Measurements from ENCODE around the gene SHANK2.

SHANK2 gene

GRCh38 chr11:71255323-71255722 lies 2.9 kb upstream of the SHANK2 start:
- H3K9me3 Mint-ChIP-seq = peaks cover 0 to 8% of the 10 kb centered on the region in 2 donors

DNA sequence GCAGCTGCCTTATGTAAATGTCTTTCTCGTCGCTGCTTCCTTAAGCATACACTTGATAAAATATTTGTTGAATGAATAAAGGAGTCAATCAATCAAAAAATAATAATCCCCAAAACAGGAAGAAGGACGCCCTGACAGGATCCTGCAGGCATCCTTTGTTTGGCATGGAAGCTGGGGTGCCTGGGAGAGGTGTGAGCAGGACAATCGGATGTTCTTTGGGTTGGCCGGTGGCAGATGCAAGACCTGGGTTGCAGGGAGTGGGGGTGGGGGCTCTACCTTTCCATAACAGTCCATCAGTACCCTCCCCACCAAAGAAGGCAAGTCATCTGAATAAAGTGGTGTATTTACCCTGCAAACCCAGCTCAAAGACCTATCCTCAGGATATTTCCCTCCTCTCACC lies 1.4 kb upstream of the SHANK2 start:
- no peak for ATAC-seq (replicated peaks)
- no peak for DNase-seq
- Mint-ChIP-seq H3K36me3 (peaks cover 3 to 7% of the 10 kb centered on the region in 2 donors), H3K4me1 (peaks cover 16 to 24% of the 10 kb centered on the region in 2 donors), H3K27ac (no peak overlapping the region), H3K4me3 (no peak overlapping the region), H3K9me3 (peaks cover 0 to 8% of the 10 kb centered on the region in 2 donors), H3K27me3 (peaks cover 47 to 55% of the 10 kb centered on the region in 2 donors)

More at GRCh38 chr11:71255323-71255722, 2.9 kb upstream of the SHANK2 start:
- ATAC-seq (replicated peaks) (no peak), DNase-seq (no peak)
- H3K4me3 Mint-ChIP-seq = no peak overlapping the region
- peaks cover 14 to 16% of the 10 kb centered on the region in 2 donors for H3K4me1 Mint-ChIP-seq
- H3K27me3 Mint-ChIP-seq = peaks cover 33 to 39% of the 10 kb centered on the region in 2 donors
- peaks cover 6 to 7% of the 10 kb centered on the region in 2 donors for H3K36me3 Mint-ChIP-seq
- no peak overlapping the region for H3K27ac Mint-ChIP-seq

GRCh38 chr11:71252770-71253730 lies 673 bp upstream of the SHANK2 start:
- no peak for DNase-seq
- ATAC-seq (replicated peaks) = peak in 1 of 2 donors; percentile 29
- Mint-ChIP-seq H3K9me3 (peaks cover 0 to 4% of the 10 kb centered on the region in 2 donors), H3K27ac (no peak overlapping the region), H3K4me3 (peak overlapping the region; percentile 21 to 39), H3K36me3 (peaks cover 0 to 3% of the 10 kb centered on the region in 2 donors), H3K27me3 (peaks cover 55 to 62% of the 10 kb centered on the region in 2 donors), H3K4me1 (peaks cover 16 to 24% of the 10 kb centered on the region in 2 donors)

GRCh38 chr11:71251761-71252268 lies 562 bp downstream of the SHANK2 start:
- peak; percentile 65 for DNase-seq
- Mint-ChIP-seq H3K4me3 (peak overlapping the region; percentile 80 to 81), H3K9me3 (no peaks in the 10 kb centered on the region), H3K27ac (no peak overlapping the region), H3K36me3 (no peaks in the 10 kb centered on the region), H3K27me3 (peaks cover 60 to 72% of the 10 kb centered on the region in 2 donors), H3K4me1 (peaks cover 16 to 24% of the 10 kb centered on the region in 2 donors)
- ATAC-seq (replicated peaks) = peak; percentile 78 to 86

GRCh38 chr11:71251151-71251721 lies 1.1 kb downstream of the SHANK2 start:
- peaks cover 16 to 24% of the 10 kb centered on the region in 2 donors for H3K4me1 Mint-ChIP-seq
- no peaks in the 10 kb centered on the region for H3K9me3 Mint-ChIP-seq
- DNase-seq (no peak), ATAC-seq (replicated peaks) (peak; percentile 22 to 31)
- H3K27ac Mint-ChIP-seq = peak overlapping the region; percentile 65
- H3K36me3 Mint-ChIP-seq = no peaks in the 10 kb centered on the region
- peak overlapping the region; percentile 73 to 79 for H3K4me3 Mint-ChIP-seq
- peaks cover 60 to 78% of the 10 kb centered on the region in 2 donors for H3K27me3 Mint-ChIP-seq

DNA sequence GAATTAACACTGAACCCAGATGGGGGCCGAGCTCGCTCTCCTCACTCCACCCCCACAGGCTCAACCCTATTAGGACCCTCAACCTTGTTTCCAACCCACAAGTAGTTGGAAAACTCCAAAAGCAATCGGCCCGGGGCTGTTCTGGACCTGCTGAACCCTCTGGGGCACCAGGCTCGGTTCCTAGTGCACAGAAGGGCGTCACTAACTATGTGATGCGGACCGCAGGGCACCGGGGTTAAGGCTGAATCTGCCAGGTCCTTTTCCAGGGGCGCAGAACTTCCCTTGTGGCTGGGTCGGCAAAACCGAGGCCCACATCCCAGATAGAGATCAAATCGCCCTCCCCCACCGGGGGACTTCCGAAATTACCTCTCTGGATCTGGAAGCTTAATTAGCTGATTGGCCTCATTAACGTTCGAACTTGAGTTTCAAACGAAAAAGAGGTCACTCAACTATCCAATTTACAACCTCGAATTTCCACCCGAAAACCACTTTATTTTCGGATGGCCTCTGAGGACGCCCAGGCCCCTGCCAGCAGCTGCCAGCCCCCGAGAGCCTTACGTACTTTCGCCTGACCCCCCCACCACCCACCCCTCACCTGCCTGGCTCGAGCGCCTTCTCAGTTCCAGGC lies 1.7 kb downstream of the SHANK2 start:
- peaks cover 16 to 24% of the 10 kb centered on the region in 2 donors for H3K4me1 Mint-ChIP-seq

DNA sequence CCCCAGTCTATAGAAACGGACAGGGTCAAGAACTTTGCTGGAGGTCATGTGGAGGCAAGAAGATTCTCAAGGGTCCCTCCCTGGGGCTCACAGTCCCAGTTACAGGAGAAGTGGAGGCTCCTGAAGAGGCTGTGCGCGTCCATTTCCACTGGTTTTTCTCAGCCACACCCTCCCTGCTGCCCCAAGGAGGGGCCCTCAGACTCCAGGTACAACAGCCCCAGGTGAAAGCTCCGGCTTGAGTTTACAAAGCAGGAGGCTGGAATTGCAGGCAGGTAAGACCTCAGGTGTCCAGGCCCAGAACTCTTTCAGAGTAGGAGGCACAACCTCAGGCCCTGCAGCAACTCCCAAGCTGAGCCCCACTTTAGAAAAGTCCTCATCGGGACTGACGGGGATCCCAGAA lies 3.1 kb downstream of the SHANK2 start:
- DNase-seq (no peak), ATAC-seq (replicated peaks) (no peak)
- H3K36me3 Mint-ChIP-seq = no peaks in the 10 kb centered on the region
- H3K27me3 Mint-ChIP-seq = peaks cover 58 to 78% of the 10 kb centered on the region in 2 donors
- no peak overlapping the region for H3K27ac Mint-ChIP-seq
- peaks cover 16 to 24% of the 10 kb centered on the region in 2 donors for H3K4me1 Mint-ChIP-seq
- H3K9me3 Mint-ChIP-seq = no peaks in the 10 kb centered on the region
- H3K4me3 Mint-ChIP-seq = no peak overlapping the region

More for the DNA sequence above, 1.7 kb downstream of the SHANK2 start:
- Mint-ChIP-seq H3K9me3 (no peaks in the 10 kb centered on the region), H3K27ac (peak overlapping the region; percentile 65), H3K4me3 (peak overlapping the region; percentile 73 to 79), H3K36me3 (no peaks in the 10 kb centered on the region), H3K27me3 (peaks cover 60 to 80% of the 10 kb centered on the region in 2 donors)
- ATAC-seq (replicated peaks) (no peak), DNase-seq (no peak)

DNA sequence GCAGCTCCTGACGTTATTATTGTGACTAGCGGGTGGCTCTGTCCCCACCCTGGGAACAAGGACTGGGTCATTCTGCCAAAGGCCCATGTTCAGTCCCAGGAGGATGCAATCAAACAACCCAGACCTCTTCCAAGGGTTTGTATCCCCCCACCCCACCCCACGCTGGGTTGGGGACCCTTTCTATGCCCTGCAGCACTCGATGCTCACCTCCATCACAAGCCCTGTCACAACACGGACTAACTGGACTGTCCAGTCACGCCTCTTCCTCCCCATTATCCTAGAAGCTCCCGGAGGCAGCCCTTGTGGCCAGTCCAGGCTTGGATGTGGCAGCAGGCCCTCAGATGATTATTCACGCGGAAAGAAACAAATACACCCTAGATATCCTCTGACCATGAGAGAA lies 3.7 kb downstream of the SHANK2 start:
- Mint-ChIP-seq H3K9me3 (no peaks in the 10 kb centered on the region), H3K4me1 (peaks cover 16 to 24% of the 10 kb centered on the region in 2 donors), H3K4me3 (no peak overlapping the region), H3K36me3 (no peaks in the 10 kb centered on the region), H3K27me3 (peaks cover 57 to 78% of the 10 kb centered on the region in 2 donors), H3K27ac (no peak overlapping the region)
- ATAC-seq (replicated peaks) = no peak
- no peak for DNase-seq

DNA sequence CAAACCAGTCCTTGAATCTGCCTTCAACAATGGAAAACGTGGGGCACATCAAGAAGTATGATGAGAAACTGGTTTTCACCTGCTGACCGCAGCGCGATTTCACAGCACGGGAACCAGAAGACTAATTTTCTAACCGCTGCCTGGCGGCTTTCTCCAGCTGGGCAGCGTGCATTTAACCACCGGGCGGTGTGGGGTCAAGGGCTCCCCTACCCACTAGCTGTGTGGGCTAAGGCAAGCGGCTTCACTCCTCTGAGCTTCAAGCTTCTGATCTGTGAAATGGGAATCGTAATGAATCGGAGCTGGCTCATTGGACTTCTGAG lies 4.2 kb downstream of the SHANK2 start:
- Mint-ChIP-seq H3K4me3 (no peak overlapping the region), H3K27ac (no peak overlapping the region), H3K36me3 (no peaks in the 10 kb centered on the region), H3K9me3 (no peaks in the 10 kb centered on the region), H3K27me3 (peaks cover 54 to 77% of the 10 kb centered on the region in 2 donors), H3K4me1 (peaks cover 13 to 21% of the 10 kb centered on the region in 2 donors)
- DNase-seq = no peak
- ATAC-seq (replicated peaks) = no peak

GRCh38 chr11:71247551-71248250 lies 4.7 kb downstream of the SHANK2 start:
- ATAC-seq (replicated peaks) (no peak), DNase-seq (no peak)
- no peaks in the 10 kb centered on the region for H3K9me3 Mint-ChIP-seq
- H3K36me3 Mint-ChIP-seq = no peaks in the 10 kb centered on the region
- no peak overlapping the region for H3K27ac Mint-ChIP-seq
- peaks cover 57 to 79% of the 10 kb centered on the region in 2 donors for H3K27me3 Mint-ChIP-seq
- H3K4me3 Mint-ChIP-seq = no peak overlapping the region
- H3K4me1 Mint-ChIP-seq = peaks cover 11 to 22% of the 10 kb centered on the region in 2 donors

- DNase-seq (no peak), ATAC-seq (replicated peaks) (no peak)
- Mint-ChIP-seq H3K36me3 (no peaks in the 10 kb centered on the region), H3K4me1 (peaks cover 9 to 26% of the 10 kb centered on the region in 2 donors), H3K27ac (no peak overlapping the region), H3K4me3 (no peak overlapping the region), H3K9me3 (no peaks in the 10 kb centered on the region), H3K27me3 (peaks cover 61 to 84% of the 10 kb centered on the region in 2 donors)
Observed at GRCh38 chr11:71246559-71246958, 5.8 kb downstream of the SHANK2 start.

- H3K27ac Mint-ChIP-seq = no peak overlapping the region
- peaks cover 12 to 31% of the 10 kb centered on the region in 2 donors for H3K4me1 Mint-ChIP-seq
- H3K36me3 Mint-ChIP-seq = no peaks in the 10 kb centered on the region
- ATAC-seq (replicated peaks) (no peak), DNase-seq (no peak)
- H3K4me3 Mint-ChIP-seq = no peak overlapping the region
- H3K27me3 Mint-ChIP-seq = peaks cover 66 to 81% of the 10 kb centered on the region in 2 donors
- H3K9me3 Mint-ChIP-seq = no peaks in the 10 kb centered on the region
Observed at GRCh38 chr11:71245601-71246391, 6.6 kb downstream of the SHANK2 start.
